Stimulated activated CD4-positive, alpha-beta T cell treated with anti-CD3 and anti-CD28 coated beads, TNF-alpha, amount 100 ng/mL, for 1 hour (primary cell): Measurements from ENCODE around the gene PLXNA3.
"Not testable (repeated sequence)": the region's sequence is repeated elsewhere in the genome, so short reads cannot be mapped to it uniquely, and the experiment has no call there.

ENCODE experiments used
- DNase-seq, 3 donors: peaks; one replicate each; pipeline ENCODE4 v3.0.0-alpha.2; 2020; ENCODE audit warnings: low read depth in 3 of 3, low spot score in 1 of 3

Gene PLXNA3

DNA sequence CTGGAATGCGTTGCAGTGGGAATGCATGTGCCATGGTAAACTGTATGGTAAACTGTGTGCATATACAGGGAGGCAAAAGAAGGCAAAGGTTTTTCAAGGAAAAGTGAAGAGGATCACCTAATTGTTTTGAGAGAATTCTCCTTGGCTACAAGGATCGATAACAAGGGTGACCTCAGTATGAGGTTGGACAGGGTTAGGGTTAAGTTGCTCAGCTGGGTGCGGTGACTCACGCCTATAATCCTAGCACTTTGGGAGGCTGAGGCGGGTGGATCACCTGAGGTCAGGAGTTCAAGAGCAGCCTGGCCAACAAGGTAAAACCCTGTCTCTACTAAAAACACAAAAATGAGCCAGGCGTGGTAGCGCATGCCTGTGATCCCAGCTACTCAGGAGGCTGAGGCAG lies 43.3 kb downstream of the PLXNA3 start:
- not testable (repeated sequence) for DNase-seq

DNA sequence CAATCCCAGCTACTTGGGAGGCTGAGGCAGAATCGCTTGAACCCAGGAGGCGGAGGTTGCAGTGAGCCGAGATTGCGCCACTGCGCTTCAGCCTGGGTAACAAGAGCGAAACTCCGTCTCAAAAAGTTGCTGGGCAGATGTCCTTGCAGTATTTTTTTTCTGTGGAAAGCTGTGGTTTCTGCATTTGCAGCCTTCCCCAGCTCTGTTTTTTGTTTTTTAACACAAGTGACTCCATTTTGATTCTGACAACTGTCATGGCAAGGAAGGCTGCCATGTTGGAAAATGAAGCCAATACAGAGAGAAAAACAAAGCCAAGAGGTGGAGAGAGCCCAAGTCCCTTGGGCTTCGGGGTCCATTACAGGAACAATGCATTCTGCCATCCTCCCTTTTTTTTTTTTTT lies 44.0 kb downstream of the PLXNA3 start:
- DNase-seq: no peak

- no peak for DNase-seq
Measured at GRCh38 chrX:154502989-154503388, 44.9 kb downstream of the PLXNA3 start.

DNA sequence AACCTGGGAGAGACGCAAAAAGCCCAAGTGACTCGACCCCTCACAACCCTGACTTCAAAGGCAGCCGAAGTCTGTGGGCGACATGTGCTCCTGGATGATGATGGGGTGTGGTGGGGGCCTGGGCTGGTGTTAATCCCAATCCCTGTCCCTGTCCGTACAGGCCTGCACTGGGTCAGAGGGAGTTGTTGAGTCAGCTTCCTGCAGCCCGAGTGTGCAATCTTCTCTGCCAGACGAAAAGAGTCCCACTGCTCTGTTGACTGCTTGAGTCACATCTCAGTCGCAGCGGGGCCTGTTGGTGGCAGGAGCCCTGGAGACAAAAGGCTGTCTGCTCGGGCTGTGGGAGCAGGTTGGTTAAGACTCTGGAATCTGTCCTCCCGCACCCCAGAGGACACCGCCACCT lies 47.7 kb downstream of the PLXNA3 start:
- no peak for DNase-seq

DNA sequence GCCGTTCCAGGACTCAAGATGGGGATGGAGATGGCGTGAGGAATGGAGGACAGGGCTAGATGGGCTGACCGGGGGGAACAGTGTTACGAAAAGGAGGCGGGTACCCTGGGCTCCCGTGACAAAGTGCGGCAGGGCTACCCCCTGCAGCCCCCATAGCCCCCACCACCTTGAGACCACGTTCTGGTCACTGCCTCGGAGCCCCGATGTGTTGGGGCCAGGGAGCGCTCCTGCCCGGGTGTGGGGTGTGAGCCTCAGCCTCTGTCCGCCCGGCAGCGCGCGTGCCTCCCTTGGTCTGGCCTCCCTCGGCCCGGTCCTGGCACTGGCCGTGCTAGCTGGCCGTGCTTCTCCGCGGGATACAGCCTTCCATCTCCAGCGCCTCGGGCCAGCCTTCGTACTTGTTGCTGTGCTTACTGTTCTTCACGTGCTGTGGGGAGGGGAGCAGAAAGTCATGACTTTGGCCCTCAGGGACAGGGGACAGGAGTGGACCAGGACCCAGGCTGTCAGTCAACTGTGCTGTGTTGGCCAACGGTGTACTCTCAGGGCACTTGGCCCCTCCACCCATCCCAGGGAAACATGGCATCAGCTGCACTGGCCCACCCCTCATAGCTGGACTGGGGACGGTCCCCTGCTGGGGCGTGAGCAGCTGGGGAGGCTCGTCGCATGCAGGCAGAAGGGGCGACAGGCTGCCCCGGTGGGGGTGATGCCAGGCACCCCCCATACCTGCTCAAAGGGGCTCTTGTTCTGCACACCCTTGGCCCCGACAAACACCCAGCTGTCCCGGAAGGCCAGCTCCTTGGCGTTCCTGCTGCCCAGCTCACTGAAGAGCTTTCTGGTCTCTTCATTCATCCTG lies 48.6 kb downstream of the PLXNA3 start:
- DNase-seq: no peak

GRCh38 chrX:154507673-154508383 lies 49.7 kb downstream of the PLXNA3 start:
- DNase-seq: no peak

DNA sequence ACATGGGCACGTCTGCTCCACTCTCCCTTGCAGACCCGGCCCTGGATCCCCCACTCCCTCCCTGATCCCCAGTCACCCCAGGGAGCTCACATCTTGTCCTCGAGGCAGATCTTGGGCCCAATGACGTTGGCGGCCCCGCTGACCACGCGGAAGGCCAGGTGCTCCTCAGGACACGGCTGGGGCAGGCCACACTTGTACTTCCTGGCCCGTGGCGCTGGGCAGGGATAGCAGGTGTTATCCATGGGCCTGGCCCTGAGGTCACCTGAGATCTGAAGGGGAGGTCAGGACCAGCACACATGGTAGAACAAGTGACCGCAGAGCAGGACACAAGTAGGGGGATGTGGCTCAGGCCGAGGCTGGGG lies 50.3 kb downstream of the PLXNA3 start:
- no peak for DNase-seq

DNA sequence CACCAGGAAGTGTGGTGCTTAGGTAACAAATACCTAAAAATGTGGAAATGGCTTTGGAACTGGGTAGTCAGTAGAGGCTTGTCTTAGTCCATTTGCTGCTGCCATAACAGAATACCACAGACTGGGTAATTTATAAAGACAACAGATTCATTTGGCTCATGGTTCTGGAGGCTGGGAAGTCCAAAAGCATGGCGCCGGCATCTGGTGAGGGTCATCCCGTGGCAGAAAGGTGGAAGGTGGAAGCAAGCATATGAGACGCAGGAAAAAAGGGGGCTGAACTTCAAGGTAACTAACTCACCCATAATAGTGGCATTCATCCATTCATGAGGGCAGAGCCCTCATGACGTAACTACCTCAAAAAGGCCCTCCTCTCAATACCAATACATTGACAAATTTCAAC lies 51.4 kb downstream of the PLXNA3 start:
- DNase-seq: no peak

- DNase-seq: no peak
Measured at GRCh38 chrX:154511761-154512160, 53.7 kb downstream of the PLXNA3 start.

DNA sequence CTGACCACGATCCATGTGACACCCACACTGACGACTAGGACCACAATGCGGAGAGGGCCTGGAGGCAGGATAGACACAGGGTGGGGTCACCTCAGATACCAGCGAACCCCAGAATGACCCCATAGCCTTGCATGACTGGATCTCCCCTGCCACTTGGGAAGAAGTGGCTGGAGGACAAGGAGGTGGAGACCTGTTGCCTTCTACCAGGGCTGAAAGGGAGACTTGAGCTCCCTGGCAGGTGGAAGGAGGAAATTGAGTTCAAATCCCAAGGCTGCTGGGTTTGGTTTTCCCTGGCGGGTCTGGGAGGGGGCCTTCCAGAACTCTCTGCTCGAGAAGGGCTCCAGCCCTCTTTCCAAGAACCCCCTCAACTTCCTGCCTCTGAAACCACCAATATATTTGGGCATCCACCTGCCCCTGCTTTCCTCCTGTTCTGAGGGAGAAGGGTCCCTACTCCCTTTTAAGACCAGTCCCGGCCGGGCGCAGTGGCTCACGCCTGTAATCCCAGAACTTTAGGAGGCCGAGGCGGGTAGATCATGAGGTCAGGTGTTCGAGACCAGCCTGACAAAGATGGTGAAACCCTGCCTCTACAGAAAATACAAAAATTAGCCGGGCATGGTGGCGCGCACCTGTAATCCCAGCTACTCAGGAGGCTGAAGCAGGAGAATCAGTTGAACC lies 54.9 kb downstream of the PLXNA3 start:
- no peak for DNase-seq

DNA sequence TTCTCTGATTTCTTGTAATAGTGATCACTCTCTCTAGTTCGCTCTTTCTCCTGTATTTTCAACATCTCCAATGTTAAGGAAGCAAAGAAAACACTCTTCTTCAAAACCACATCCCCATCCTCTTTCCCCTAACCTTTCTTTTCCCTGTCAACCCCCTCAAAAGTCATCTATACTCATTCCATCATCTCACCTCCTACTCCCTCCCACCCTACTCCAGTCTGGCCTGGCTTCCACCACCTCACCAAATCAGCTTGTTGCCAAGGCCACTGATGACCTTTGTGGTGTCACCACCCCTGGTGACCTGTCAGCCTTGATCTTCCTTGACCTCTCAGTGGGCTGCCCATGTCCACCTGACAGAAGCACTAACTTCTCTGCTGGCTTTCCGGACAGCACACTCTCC lies 55.6 kb downstream of the PLXNA3 start:
- no peak for DNase-seq

- no peak for DNase-seq
Measured at GRCh38 chrX:154515090-154515965, 57.2 kb downstream of the PLXNA3 start.

- DNase-seq: peak; percentile 80 to 87 (median 84)
Measured at GRCh38 chrX:154515966-154516655, 58.0 kb downstream of the PLXNA3 start, which contains the start of gene FAM3A. Gene FAM3A, minus strand, starts transcription at chrX:154516232. Its CDS starts 460 bp downstream, at chrX:154515772.

GRCh38 chrX:154516656-154517100 lies 58.6 kb downstream of the PLXNA3 start:
- no peak for DNase-seq

- DNase-seq: no peak
Measured at GRCh38 chrX:154517101-154517781, 59.2 kb downstream of the PLXNA3 start.

DNA sequence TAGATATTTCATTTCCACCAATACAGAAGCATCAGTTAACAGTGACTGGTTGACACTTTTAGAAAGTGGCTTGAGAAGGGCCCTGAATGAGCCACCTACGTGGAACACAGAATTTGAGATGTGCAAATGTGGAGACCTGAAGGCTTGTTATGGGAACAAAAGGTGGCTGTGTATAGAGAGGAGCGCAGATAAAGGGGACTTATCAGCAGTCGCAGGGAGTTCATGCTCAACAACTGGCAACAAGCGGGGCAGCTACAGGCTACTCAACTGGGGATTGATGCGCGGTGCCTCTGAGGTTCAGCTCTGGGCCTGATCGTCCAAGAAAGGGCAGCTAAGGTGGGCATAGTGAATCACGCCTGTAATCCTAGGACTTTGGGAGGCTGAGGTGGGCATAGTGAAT lies 61.3 kb downstream of the PLXNA3 start:
- DNase-seq: no peak

- DNase-seq: no peak
Measured at GRCh38 chrX:154525606-154526490, 67.8 kb downstream of the PLXNA3 start.

DNA sequence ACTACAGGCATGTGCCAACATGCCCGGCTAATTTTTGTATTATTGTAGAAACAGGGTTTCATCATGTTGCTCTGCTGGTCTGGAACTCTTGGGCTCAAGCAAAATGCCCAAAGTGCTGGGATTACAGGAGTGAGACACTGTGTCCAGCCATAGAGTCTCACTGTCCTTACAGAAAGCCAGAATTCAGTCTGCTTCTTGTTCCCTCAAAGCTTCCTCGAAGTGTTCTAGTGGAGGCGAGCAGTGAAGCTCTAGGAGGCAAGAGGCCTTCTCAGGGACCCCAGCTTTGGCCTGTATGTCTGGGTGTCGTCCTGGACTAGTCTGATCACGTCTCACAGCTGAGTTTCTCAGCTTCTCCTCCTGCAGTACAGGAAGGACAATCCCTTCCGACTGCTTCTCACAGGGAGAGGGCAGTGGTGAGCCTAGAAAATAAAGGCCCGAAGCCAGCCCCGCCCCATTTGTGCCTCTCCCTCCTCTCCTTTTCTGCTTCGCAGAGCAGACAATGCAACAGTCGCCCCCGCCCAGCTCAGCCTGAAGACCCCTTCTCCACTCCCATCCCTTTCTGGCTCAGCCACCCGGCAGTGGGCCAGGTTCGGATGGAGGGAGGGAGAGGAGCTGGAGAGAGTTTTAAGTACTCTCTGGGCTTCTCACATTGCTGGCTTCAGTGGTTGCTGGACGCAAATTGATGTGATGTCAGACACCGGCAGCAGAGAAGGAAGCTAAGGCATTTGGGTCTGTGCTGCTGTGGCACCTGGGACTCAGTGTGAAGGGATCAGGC lies 69.0 kb downstream of the PLXNA3 start:
- peak in 1 of 3 donors; percentile 37 for DNase-seq
